Uterus (tissue), 2 donors: ENCODE measurements around the gene ERG.

Experiments
- POLR2A ChIP-seq, 2 donors: fragments of 450-650 bp; IDR thresholded peaks; one replicate each; pipeline ENCODE4 v1.6.1; 2016; ENCODE audit warnings: antibody characterized with exemption in 2 of 2, mild to moderate bottlenecking in 1 of 2, moderate library complexity in 1 of 2
- TF ChIP-seq, protein P1 (sequence below), 4 experiments: fragments of 200-600 bp in 2 of 4; fragments of 450-650 bp in 2 of 4; sonication (generic) in 2 of 4; IDR thresholded peaks; one replicate each; pipeline ENCODE4 v1.5.1; 2016 to 2019; ENCODE audit warnings: antibody characterized with exemption in 4 of 4, mild to moderate bottlenecking in 2 of 4, moderate library complexity in 1 of 4

DNA sequence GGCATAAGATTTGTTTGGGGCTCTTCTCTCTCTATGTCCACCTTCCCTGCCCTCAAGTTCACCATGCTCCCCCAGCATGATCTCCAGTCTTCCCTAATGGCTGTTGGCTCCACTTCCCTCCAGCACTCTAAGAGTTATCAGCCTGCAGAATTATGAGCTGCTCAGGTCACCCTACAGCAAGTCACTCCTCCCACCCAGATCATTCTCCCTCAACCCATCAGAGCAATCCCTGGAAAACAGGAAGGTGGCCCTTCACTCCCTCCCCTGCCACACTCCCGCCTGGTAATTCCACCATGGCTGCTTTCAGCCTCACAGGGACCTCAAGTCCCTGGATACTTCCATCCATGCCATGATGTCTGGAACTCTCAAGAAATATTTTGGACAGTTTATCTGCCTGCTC lies 137.0 kb downstream of the ERG start:
- TF ChIP-seq, protein P1, sequence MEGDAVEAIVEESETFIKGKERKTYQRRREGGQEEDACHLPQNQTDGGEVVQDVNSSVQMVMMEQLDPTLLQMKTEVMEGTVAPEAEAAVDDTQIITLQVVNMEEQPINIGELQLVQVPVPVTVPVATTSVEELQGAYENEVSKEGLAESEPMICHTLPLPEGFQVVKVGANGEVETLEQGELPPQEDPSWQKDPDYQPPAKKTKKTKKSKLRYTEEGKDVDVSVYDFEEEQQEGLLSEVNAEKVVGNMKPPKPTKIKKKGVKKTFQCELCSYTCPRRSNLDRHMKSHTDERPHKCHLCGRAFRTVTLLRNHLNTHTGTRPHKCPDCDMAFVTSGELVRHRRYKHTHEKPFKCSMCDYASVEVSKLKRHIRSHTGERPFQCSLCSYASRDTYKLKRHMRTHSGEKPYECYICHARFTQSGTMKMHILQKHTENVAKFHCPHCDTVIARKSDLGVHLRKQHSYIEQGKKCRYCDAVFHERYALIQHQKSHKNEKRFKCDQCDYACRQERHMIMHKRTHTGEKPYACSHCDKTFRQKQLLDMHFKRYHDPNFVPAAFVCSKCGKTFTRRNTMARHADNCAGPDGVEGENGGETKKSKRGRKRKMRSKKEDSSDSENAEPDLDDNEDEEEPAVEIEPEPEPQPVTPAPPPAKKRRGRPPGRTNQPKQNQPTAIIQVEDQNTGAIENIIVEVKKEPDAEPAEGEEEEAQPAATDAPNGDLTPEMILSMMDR (IDR thresholded peaks at IDR 0.05): no peak
- no peak for TF ChIP-seq POLR2A (IDR thresholded peaks at IDR 0.05)
